RKO (cell line): ENCODE data around the gene TMEM234.

Experiments
- DNase-seq: peaks from one replicate; pipeline ENCODE4 v3.0.0-alpha.2; 2016; ENCODE audit warnings: low spot score

TMEM234 gene

GRCh38 chr1:32199717-32200072 lies 22.5 kb downstream of the TMEM234 start:
- DNase-seq = no peak

- no peak for DNase-seq
Observed at GRCh38 chr1:32199043-32199716, 23.0 kb downstream of the TMEM234 start.

- DNase-seq = no peak
Observed at GRCh38 chr1:32198237-32199042, 23.7 kb downstream of the TMEM234 start.

GRCh38 chr1:32197837-32198236 lies 24.3 kb downstream of the TMEM234 start:
- no peak for DNase-seq

GRCh38 chr1:32197074-32197473 lies 25.1 kb downstream of the TMEM234 start:
- no peak for DNase-seq

GRCh38 chr1:32195972-32196823 lies 26.0 kb downstream of the TMEM234 start:
- no peak for DNase-seq

GRCh38 chr1:32195531-32195930 lies 26.6 kb downstream of the TMEM234 start:
- DNase-seq = no peak

- DNase-seq = no peak
Observed at GRCh38 chr1:32194984-32195383, 27.2 kb downstream of the TMEM234 start.

- no peak for DNase-seq
Observed at GRCh38 chr1:32192220-32192948, 29.8 kb downstream of the TMEM234 start.

- no peak for DNase-seq
Observed at GRCh38 chr1:32187850-32188249, 34.3 kb downstream of the TMEM234 start.

GRCh38 chr1:32186491-32186890 lies 35.7 kb downstream of the TMEM234 start:
- DNase-seq = no peak

- no peak for DNase-seq
Observed at GRCh38 chr1:32186077-32186476, 36.1 kb downstream of the TMEM234 start.

GRCh38 chr1:32184650-32185049 lies 37.5 kb downstream of the TMEM234 start:
- DNase-seq = no peak

- peak; percentile 64 for DNase-seq
Observed at GRCh38 chr1:32182060-32182459, 40.1 kb downstream of the TMEM234 start.

GRCh38 chr1:32181563-32181962 lies 40.6 kb downstream of the TMEM234 start:
- no peak for DNase-seq

- DNase-seq = no peak
Observed at GRCh38 chr1:32181065-32181464, 41.1 kb downstream of the TMEM234 start.

- peak; percentile 64 for DNase-seq
Observed at GRCh38 chr1:32180186-32181060, 41.7 kb downstream of the TMEM234 start.

GRCh38 chr1:32179443-32180185 lies 42.5 kb downstream of the TMEM234 start, which contains the start of gene TXLNA:
Gene TXLNA, plus strand, starts transcription at chr1:32179675. Its CDS starts 671 bp downstream, at chr1:32180346.
- peak; percentile 93 for DNase-seq

- DNase-seq = no peak
Observed at GRCh38 chr1:32179193-32179442, 43.0 kb downstream of the TMEM234 start.

- DNase-seq = no peak
Observed at GRCh38 chr1:32178380-32179192, 43.6 kb downstream of the TMEM234 start.
